RWPE1 (cell line): Measurements from ENCODE around the gene PCDHGB7.
"Not testable (repeated sequence)": the region's sequence is repeated elsewhere in the genome, so short reads cannot be mapped to it uniquely, and the experiment has no call there.

Experiments used
- CTCF ChIA-PET: fragments of 350-600 bp; sonication (Branson Sonifier 250); formaldehyde crosslinking; extraction: SDS; loops from one replicate; lab custom pipeline; 2021; lab: Yijun Ruan, JAX
- POLR2A ChIA-PET: fragments of 400-600 bp; formaldehyde crosslinking; extraction: SDS; loops from one replicate; lab custom pipeline; 2020; ENCODE audit warnings: antibody characterized with exemption; ENCODE audit not compliant: low non-redundant PET; lab: Yijun Ruan, JAX
- DNase-seq: peaks from one replicate; pipeline ENCODE4 v3.0.0; 2012; ENCODE audit warnings: low spot score
- H3K27ac ChIP-seq: fragments of 450-650 bp; 2 replicates; pipeline ENCODE4 v1.5.1; 2017
- TF ChIP-seq, protein P1 (sequence below): fragments of 450-650 bp; conservative IDR thresholded peaks from 2 replicates; pipeline ENCODE4 v1.5.1; 2017; ENCODE audit warnings: low read depth, mild to moderate bottlenecking

PCDHGB7 gene

DNA sequence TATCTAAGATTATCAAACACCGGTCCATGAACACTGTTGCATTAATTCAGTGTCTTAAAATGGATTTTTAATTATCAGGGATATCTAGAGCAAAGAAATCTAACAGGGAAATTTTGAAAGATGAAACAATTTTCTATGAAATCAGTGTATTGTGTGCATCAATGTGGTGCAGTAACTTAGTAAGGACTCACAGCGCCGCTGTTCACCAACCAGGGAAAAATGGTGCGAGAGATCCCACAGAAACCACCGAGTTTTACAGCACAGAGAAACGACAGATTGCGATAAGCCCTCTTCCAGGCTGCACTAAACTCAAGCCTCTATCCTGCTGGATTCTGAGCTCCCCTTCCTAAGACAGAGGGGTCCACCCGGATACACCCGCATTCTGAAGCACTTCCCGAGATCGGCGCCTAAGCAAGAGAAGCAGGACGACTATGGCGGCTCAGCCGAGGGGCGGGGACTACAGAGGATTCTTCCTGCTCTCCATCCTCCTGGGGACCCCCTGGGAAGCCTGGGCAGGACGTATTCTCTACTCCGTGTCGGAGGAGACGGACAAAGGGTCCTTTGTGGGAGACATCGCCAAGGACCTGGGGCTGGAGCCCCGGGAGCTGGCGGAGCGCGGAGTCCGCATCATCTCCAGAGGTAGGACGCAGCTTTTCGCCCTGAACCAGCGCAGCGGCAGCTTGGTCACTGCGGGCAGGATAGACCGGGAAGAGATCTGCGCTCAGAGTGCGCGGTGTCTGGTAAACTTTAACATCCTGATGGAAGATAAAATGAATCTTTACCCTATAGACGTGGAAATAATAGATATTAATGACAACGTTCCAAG is 34.8 kb upstream of the PCDHGB7 start, which contains the start of gene PCDHGA7:
TSS of gene PCDHGA7 (plus strand) at position 274 of the 826 bp plus-strand sequence. CDS start at position 432, 158 bp downstream.
- POLR2A ChIA-PET, result no interaction called here
- CTCF ChIA-PET, result interaction anchor here (0.5 to 1.3 kb wide), 5 partner anchors 14 to 185 kb away, joined by 3 to 6 read pairs (median 3); partner anchors contain the start of genes PCDHGA10 and PCDHGB1
- DNase-seq, result peak; percentile 43
- TF ChIP-seq, protein P1, sequence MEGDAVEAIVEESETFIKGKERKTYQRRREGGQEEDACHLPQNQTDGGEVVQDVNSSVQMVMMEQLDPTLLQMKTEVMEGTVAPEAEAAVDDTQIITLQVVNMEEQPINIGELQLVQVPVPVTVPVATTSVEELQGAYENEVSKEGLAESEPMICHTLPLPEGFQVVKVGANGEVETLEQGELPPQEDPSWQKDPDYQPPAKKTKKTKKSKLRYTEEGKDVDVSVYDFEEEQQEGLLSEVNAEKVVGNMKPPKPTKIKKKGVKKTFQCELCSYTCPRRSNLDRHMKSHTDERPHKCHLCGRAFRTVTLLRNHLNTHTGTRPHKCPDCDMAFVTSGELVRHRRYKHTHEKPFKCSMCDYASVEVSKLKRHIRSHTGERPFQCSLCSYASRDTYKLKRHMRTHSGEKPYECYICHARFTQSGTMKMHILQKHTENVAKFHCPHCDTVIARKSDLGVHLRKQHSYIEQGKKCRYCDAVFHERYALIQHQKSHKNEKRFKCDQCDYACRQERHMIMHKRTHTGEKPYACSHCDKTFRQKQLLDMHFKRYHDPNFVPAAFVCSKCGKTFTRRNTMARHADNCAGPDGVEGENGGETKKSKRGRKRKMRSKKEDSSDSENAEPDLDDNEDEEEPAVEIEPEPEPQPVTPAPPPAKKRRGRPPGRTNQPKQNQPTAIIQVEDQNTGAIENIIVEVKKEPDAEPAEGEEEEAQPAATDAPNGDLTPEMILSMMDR, result peak; percentile 61
- H3K27ac ChIP-seq, result no peak within 1 kb of the TSS

DNA sequence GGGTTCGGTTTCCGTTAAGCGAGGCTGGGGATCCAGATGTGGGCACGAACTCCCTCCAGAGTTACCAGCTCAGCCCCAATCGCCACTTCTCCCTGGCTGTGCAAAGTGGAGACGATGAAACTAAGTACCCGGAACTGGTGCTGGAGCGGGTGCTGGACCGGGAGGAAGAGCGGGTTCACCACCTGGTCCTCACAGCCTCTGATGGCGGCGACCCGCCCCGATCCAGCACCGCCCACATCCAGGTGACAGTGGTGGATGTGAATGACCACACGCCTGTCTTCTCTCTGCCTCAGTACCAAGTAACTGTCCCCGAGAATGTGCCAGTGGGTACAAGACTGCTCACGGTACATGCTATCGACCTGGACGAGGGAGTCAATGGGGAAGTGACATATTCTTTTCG is 34.1 kb upstream of the PCDHGB7 start:
- POLR2A ChIA-PET, result interaction anchor here (0.5 kb wide), 1 partner anchor 154 kb away, joined by 4 read pairs; no protein-coding TSS in a partner anchor
- no peak overlapping the region for H3K27ac ChIP-seq
- TF ChIP-seq, protein P1, result no peak
- no peak for DNase-seq
- CTCF ChIA-PET, result interaction anchor here (0.6 to 1.3 kb wide), 3 partner anchors 29 to 184 kb away, joined by 3 to 6 read pairs (median 3); partner anchors contain the start of genes PCDHGA10 and PCDHGB1

DNA sequence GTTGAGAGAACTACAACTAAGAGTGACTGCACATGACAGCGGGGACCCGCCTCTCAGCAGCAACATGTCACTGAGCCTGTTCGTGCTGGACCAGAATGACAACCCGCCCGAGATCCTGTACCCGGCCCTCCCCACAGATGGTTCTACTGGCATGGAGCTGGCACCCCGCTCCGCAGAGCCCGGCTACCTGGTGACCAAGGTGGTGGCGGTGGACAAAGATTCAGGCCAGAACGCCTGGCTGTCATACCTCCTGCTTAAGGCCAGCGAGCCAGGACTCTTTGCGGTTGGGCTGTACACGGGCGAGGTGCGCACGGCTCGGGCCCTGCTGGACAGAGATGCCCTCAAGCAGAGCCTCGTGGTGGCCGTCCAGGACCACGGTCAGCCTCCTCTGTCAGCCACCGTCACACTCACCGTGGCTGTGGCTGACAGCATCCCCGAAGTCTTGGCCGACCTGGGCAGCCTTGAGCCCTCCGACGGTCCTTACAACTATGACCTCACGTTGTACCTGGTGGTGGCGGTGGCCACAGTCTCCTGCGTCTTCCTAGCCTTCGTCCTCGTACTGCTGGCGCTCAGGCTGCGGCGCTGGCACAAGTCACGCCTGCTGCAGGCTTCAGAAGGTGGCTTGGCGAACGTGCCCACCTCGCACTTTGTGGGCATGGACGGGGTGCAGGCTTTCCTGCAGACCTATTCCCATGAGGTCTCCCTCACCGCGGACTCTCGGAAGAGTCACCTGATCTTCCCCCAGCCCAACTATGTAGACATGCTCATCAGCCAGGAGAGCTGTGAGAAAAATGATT is 32.8 kb upstream of the PCDHGB7 start:
- H3K27ac ChIP-seq, result no peak overlapping the region
- DNase-seq, result no peak
- ChIA-PET POLR2A (no interaction called here), CTCF (interaction anchor here (0.6 kb wide), 1 partner anchor 176 kb away, joined by 5 read pairs; no protein-coding TSS in a partner anchor)
- TF ChIP-seq, protein P1, result no peak

DNA sequence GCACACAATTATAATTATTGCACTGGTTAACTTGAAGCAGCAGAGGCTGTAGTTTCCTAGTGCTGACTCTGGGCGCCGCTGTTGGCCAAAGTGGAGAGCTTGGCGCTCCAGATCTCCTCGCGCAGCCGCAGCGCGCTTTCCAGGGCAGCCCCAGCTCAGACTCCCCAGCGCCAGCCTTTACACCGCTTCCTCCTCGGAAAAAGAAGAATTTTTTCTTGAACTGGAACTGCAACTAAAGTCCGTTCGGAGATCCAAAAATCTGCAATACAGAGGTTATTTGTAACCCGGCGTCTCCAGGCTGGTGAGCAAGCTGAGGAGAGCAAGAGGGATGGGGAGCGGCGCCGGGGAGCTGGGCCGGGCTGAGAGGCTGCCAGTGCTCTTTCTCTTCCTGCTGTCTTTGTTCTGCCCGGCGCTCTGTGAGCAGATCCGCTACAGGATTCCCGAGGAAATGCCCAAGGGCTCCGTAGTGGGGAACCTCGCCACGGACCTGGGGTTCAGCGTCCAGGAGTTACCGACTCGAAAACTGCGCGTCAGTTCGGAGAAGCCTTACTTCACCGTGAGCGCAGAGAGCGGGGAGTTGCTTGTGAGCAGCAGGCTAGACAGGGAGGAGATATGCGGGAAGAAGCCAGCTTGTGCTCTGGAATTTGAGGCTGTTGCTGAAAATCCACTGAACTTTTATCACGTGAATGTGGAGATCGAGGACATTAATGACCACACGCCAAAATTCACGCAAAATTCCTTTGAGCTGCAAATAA is 29.7 kb upstream of the PCDHGB7 start, which contains the start of gene PCDHGB4:
TSS of gene PCDHGB4 (plus strand) at position 142 of the 755 bp plus-strand sequence. CDS start at position 329, 187 bp downstream.
- CTCF ChIA-PET, result interaction anchor here (0.6 to 2.0 kb wide), 6 partner anchors 10 to 1799 kb away, joined by 3 to 9 read pairs (median 4); partner anchors contain the start of gene PCDHGB5
- TF ChIP-seq, protein P1, result peak; percentile 69
- POLR2A ChIA-PET, DNase-seq, H3K27ac ChIP-seq: not testable (repeated sequence)

DNA sequence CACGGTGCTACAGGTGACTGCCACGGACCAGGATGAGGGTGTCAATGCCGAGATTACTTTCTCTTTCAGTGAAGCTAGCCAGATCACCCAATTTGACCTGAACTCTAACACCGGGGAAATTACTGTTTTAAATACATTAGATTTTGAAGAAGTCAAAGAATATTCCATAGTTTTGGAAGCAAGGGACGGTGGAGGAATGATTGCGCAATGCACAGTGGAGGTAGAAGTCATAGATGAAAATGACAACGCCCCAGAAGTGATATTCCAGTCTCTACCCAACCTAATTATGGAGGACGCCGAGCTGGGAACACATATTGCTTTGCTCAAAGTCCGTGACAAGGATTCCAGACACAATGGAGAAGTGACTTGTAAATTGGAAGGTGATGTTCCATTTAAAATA is 28.8 kb upstream of the PCDHGB7 start:
- TF ChIP-seq, protein P1, result no peak
- ChIA-PET CTCF (interaction anchor here (0.7 kb wide), 2 partner anchors 169 to 1439 kb away, joined by 3 to 4 read pairs; no protein-coding TSS in a partner anchor), POLR2A (no interaction called here)
- DNase-seq, result no peak
- no peak overlapping the region for H3K27ac ChIP-seq
